ELR (cell line): ENCODE data around the gene CYP51A1.
"Not testable (repeated sequence)": the region's sequence is repeated elsewhere in the genome, so short reads cannot be mapped to it uniquely, and the experiment has no call there.

Experiments
- DNase-seq: peaks from one replicate; pipeline ENCODE4 v3.0.0-alpha.2; 2015; ENCODE audit warnings: low read depth

The CYP51A1 gene

DNA sequence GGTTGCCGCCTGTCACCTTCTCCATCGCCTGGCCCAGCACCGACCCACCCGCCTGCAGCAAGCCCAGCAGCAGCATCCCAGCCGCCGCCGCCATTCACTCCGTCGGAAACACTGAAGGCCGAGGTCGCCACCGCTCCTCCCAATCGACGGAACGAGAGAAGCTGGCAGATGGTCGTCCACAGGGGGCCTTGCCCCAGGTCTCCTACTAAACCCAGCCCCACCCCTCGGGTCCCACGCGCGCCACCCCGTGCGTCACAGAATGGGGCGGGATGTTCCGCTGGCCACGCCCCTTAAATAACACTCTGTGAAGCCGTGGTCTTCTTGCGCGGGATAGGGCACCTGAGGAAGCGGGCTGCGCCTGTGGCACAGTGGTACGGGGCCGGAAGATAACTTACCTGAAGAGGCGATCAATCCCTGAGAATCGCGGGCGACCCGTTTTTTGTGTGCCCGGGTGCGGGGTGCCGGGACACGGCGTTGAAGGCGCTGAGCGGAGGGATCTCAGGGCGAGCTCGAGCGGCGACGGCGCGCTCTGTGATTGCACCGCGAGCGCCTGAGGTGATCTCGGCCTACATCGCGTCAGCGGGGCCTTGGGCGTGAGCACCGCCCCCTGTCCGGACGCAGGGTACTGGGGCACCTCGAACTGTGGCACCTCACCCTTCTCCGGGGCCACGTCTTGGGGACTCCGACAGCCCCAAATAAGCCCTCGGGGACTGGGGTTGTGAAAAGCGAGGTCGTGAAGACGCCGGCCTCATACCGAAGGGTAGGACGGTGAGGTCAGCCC, at the start of gene CYP51A1:
Gene CYP51A1, minus strand, starts transcription at position 207 of the 781 bp plus-strand sequence. Its CDS starts 113 bp downstream, at position 94.
- peak; percentile 91 for DNase-seq

DNA sequence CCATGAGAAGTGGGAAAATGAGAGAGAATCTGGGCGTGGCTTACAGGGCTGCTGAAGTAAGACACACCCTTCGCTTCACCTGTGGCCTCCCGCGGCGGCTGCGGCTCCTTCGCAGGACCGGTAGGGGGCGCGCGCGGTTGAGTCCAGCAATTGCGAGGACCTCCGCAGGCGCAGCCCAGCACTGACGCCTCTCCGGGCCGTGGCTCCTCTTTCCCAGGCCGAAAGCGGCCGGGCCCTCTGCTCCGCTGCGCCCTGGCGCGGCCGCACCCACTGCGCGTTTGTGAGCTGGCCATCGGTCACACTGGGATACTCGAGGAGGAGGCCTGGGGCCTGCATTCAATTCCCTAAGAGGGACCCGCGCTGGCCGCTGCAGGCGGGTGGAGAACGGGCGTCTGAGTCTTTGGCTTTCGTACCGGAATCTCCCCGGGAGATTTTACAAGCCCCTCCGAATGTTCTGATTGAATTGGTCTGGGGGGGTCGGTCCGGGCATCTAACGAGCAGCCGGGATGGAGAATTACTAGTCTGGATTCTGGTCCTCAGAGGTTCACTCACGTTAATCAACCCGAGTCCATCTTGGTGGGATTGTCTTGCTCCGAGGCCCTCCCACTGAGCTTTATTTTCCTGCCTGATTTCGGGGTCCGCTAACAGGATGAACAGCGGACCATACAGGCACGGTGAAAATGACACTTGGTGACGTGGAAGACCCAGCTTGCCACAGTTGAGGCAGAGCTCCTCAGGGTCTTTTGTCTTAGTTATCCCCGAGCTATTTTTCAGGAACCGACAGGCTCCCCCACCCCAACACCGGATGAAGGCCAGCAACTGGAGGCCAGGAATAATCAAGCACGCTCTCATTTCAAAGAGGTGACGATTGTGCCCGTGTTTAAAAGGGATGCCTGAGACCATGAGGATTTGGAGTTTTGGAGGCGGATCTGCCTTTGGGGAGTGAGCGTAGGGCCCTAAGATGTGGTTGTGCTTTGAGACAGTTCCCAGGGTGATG, 44.9 kb upstream of the CYP51A1 start, which contains the start of gene LRRD1:
Gene LRRD1, minus strand, starts transcription at position 215 of the 997 bp plus-strand sequence. CDS start 13,940 bp downstream, outside the sequence.
- peak; percentile 86 for DNase-seq

DNA sequence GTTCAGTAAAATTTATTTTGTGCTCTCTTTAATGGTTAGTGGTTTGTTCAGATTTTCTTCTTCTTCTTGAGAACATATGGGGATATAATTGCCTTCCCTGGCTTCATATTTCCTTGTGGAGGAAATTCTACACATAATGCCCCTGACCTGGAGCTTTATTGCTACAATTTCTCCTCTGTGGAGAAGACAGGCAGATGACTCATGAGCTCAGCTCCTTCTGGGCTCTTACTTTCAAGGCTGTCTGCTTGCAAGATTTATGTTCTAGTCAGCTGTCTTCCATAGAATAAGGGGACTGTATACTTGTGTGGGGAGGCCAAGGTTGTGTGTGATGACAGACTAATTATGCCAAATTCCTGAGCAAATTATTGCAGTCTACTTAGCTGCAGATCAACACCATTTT, 43.1 kb upstream of the CYP51A1 start:
- DNase-seq = peak; percentile 35

DNA sequence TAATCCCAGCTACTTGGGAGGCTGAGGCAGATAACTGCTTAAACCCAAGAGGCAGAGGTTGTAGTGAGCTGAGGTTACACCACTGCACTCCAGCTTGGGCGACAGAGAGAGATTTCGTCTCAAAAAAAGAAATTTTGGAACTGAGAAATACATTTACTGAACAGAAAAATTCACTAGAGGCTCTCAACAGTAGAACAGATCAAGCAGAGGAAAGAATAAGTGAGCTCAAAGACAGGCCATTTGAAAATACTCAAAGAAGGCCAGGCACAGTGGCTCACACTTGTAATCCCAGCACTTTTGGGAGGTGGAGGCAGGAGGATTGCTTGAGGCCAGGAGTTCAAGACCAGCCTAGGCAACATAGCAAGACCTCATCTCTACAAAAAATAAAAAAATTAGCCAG, 35.3 kb upstream of the CYP51A1 start:
- DNase-seq = not testable (repeated sequence)

DNA sequence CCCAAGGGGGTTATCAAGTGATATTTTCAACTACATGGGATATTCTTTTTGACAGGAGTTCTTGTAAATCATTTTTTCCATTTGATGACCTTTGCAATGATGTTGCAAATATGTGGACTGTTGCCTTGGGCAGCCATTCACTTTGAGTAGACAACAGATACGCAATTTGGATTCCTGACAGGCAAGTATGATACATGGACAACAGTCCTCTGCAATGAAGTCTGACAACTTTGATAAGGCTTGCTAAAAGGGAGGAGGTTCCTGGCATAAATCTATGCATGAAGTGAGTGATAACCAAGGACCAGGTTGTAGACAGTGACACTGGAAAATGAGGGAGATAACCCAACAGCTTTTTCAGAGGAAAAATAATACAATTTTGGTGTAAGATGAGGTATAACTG, 27.0 kb upstream of the CYP51A1 start:
- DNase-seq = no peak

DNA sequence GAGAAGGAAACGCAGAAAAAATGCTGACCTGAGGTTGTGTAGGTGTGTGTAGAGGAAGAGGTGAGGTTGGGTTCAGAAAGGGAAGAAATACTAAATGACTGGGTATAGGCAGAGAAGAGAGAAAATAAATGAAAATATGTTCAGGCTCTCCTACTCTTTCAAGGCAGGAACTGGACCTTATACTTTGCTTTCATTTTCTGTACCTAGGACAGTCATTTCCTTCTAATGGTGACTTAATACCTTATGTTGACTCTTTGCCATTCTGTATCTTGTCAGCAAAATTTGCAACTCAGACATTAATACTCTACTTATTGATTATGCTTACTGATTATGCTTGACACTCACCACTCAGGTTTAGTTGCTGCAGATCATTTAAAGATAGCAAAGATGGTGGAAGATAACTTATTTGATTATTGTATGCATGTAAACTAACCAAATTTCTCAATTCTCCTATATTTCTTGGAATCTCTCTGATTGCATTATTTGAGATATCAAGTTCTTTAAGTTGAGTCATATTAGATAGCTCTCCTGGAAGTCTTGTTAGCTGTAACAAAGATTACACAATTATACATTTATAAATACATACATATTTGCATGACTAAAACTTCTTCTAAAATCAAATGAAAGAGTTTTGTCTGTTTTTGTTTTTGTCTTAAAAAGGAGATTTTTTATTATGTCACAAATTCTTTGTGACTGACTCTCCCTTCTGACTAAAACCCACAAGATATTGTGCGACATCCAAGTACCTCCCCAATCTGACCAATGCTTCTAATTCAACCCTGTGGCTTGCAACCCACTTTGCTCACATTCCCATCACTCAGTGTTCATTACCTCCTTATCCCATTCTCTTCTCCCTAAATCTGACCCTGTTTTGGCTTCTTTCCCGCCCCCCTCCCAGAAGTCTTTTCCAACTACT, 24.6 kb upstream of the CYP51A1 start:
- DNase-seq = peak; percentile 81

DNA sequence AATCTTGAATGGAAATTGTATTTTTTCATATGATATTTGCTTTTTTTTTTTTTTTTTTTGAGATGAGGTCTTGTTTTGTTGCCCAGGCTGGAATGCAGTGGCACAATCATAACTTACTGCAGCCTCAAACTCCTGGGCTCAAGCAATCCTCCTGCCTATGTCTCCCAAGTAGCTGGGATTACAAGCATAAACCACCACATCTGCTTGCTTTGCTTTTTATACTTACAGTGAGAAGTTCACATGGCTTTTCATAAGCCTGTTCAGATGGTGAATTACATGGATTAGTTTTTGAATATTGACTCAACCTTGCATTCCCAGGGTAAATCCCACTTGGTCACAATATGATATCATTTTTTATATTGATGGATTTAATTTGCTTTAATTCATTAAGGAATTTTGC, 22.7 kb upstream of the CYP51A1 start:
- DNase-seq = no peak

DNA sequence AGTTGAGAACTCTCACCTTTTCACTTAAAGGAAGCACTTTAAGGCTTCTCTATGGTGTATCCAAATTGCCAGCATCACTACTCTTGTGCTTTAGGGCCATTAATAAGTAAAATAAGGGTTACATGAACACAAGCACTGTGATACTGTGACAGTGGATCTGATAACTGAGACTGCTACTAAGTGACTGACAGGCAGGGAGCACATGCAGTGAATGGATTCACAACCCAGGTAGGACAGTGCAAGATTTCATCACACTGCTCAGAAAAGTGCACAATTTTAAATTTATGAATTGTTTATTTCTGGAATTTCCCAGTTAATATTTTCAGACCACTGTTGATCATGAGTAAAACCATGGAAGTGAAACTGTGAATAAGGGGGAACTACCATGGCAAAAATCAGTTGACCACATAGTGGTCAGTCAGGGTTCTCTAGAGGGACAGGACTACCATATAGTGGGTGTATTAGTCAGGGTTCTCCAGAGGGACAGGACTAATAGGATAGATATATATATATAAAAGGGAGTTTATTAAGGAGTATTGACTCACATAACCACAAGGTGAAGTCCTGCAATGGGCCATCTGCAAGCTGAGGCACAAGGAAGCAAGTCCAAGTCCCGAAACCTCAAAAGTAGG, 20.9 kb upstream of the CYP51A1 start:
- DNase-seq = peak; percentile 7

DNA sequence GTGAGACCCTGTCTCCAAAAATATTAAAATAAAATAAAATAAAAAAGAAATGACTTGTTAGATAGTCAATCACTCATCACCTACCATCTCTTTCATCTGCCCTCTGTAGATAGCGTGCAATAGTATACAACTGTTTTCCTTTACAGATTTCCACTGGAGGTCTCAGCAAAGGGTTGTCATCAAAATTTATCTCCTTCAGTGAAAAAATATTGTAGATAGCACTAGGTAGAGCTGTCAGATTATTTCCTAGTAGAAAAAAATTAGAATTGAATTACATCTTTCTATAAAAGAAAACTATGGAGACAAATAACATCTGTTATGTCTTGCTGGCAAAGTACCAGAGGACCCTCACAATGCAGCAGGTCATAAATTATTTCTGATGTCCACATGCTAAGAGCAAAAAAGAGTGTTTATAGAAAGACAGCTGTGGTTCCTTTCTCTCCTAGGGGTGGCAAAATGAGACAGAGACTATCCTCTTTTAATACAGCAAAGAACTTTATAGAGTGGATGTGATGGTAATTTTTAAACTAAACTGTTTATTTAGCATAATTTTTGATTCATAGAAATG, 16.3 kb upstream of the CYP51A1 start:
- no peak for DNase-seq

DNA sequence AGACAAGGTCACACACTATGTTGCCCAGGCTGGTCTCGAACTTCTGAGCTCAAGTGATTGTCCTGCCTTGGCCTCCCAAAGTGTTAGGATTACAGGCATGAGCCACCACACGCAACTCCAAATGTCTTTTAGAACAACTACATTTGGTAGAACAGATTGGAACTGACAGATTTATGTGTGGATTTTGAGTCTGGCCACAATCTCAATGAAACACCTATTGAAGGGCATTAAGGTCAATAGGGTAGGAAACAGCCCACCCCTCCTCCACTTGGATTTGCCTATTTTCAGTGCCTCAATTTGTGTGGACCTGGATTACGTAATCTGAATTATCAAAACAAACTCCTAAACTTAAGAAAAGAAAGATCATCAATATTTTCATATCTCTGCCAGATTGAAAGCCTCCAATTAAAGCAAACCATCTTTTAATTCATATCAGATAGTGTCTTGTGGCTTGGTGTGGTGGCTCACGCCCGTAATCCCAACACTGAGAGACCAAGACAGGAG, 15.5 kb upstream of the CYP51A1 start:
- no peak for DNase-seq

DNA sequence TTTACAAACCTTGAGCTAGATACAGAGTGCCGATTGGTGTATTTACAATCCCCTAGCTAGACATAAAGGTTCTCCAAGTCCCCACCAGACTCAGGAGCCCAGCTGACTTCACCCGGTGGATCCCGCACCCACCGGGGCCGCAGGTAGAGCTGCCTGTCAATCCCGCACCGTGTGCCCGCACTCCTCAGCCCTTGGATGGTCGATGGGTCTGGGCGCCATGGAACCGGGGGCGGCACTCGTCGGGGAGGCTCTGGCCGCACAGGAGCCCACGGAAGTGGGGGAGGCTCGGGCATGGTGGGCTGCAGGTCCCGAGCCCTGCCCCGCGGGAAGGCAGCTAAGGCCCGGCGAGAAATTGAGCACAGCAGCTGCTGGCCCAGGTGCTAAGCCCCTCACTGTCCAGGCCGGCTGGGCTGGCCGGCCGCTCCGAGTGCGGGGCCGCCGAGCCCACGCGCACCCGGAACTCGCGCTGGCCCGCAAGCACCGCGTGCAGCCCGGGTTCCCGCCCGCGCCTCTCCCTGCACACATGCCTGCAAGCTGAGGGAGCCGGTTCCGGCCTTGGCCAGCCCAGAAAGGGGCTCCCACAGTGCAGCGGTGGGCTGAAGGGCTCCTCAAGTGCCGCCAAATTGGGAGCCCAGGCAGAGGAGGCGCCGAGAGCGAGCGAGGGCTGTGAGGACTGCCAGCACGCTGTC, 9.1 kb upstream of the CYP51A1 start:
- not testable (repeated sequence) for DNase-seq

DNA sequence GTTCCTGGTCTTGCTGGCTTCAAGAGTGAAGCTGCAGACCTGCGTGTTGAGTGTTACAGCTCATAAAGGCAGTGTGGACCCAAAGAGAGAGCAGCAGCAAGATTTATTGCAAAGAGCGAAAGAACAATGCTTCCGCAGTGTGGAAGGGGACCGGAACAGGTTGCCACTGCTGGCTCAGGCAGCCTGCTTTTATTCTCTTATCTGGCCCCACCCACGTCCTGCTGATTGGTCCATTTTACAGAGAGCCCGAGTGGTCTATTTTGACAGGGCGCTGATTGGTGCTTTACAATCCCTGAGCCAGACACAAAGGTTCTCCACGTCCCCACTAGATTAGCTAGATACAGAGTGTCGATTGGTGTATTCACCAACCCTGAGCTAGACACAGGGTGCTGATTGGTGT, 8.5 kb upstream of the CYP51A1 start:
- DNase-seq = not testable (repeated sequence)

DNA sequence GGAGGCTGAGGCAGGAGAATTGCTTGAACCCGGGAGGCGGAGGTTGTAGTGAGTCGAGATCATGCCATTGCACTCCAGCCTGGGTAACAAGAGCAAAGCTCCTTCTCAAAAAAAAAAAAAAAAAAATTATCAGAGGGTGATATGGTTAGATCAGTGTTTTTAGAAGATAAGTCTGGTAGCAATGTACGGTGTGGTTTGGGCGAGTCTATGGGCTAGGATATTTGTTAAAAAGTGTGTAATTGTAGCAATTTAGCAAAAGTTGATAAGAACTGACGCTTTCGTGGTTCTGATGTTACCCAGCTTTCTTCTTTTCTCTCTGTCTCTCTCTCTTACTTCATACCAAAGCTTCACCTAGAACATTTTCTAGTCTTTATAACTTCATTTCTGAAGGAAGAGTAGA, 6.9 kb upstream of the CYP51A1 start:
- DNase-seq = no peak

DNA sequence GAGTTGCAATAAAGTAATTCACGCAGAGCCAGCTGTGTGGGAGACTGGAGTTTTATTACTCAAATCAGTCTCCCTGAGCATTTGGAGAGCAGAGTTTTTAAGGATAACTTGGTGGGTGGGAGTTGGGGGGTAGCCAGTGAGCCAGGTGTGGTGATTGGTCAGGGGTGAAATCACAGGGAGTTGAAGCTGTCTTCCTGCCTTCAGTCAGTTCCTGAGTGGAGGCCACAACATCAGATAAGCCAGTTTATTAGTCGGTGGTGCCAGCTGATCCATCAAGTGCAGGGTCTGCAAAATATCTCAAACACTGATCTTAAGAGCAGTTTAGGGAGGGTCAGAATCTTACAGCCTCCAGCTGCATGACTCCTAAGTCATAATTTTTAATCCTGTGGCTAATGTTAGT, 3.3 kb upstream of the CYP51A1 start:
- no peak for DNase-seq

DNA sequence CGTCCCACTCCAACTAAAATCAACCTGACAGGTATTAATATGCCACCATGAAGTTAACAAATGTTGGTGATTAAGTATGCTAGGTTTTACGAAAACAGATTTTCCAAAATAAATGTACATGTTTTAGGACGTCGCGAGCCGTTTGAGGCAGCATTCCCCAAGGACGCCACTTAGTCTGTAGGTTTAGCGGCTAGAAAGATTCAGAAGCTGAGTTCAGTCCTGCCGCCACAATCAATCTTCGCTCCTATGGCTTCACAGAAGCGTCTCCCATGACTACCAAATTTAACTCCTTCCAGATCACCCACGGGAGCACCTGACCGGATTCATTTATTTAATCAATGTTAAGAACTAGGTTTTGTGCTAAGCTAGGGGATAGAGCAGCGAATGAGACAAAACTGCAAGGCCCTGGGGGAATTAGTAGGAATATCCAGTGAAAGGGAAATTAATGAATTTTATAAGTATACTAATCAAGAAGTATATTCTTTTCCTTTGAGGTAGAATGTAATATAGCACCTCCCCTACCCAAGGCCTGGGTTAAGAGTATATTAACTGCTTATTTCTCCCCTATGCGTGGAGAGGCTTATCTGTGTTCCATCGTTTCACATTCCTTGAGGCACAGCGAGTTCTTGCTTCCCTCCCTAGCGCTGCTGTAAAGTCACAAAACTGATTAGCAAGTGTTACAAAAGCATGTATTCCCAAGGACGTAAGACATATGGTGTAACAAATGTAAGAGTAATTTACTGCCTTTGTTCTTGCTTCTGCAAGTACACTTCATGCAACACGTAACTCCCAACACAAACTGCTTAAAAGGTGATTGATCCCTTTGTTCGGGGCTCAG, 994 bp upstream of the CYP51A1 start:
- peak; percentile 37 for DNase-seq

DNA sequence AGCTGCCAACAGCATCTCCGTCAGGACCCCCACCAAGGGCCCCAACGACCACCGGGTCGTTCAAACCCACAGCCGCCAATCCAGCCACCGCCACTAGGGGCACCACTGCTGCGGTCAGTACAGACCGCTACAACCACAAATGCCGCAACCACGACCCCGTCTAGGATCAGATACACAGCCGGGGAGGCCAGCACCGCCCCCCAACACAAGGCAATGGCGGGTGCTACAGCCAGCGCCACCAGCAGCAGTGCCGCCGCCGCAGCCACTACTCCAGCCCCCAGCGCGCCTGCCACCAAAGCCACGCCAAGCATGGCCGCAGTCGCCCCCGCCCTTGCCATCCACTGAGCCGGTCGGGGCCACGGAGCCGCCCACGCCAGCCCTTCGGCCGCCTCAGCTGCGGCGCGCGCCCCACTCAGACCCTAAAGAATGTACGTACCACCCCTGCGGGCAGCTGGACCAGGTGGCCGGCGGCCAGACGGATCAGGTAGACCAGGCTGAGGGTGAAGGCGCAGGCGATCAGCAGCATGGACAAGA, 473 bp downstream of the CYP51A1 start:
- peak; percentile 60 for DNase-seq

DNA sequence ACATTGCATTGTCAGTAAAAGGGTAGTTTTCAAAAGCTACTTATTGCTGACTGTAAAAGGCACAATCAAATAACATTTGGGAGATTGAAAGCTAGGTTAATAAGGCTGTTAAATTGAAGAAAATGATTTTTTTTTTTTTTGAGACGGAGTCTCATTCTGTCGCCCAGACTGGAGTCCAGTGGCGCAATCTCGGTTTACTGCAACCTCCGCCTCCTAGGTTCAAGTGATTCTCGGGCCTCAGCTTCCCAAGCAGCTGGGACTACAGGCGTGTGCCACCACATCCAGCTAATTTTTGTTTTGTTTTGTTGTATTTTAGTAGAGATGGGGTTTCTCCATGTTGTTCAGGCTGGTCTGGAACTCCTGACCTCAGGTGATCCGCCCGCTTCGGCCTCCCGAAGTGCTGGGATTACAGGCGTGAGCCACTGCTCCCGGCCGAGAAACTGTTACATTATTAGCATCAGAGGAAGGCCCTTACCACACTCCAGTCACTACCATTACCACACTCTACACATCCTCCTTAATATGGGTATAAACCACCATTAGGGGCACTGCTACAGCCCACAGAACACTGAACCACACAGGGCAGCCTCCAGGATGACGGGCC, 1.0 kb downstream of the CYP51A1 start:
- no peak for DNase-seq

DNA sequence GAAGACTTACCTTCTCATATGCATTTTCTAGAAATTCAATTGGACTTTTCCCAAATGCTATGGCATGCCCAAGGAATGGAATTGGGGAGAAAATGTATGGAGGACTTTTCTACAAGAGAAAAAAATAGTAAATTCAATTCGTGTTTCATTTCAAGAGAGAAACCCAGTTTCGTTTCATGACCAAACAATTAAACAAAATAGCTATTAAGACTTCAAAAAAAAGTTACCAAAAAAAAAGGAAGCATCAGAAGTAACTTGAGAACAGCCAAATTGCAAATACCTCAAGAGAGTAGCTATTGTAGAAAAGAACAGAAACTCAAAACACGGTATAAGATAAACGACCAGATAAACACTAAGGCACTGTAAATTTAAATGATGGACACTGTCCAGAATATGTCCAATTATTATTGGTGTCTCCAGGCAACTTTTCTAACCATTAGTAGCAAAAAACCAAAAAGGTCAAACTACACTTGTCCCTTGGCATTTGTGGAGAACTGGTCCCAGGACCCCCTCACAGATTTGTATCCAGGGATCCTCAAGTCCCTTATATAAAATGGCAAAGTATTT, 2.4 kb downstream of the CYP51A1 start:
- no peak for DNase-seq
